GM10266 (cell line): Measurements from ENCODE around the gene THAP8.

Experiments used
- DNase-seq: peaks from one replicate; pipeline ENCODE4 v3.0.0; 2012; ENCODE audit errors: extremely low spot score
- TF ChIP-seq, protein P1 (sequence below): IDR thresholded peaks from 2 replicates; pipeline ENCODE4 v1.5.1; 2012; ENCODE audit warnings: mild to moderate bottlenecking, low read depth; ENCODE audit not compliant: control insufficient read depth, insufficient read depth; ENCODE audit errors: missing control alignments

Gene THAP8

DNA sequence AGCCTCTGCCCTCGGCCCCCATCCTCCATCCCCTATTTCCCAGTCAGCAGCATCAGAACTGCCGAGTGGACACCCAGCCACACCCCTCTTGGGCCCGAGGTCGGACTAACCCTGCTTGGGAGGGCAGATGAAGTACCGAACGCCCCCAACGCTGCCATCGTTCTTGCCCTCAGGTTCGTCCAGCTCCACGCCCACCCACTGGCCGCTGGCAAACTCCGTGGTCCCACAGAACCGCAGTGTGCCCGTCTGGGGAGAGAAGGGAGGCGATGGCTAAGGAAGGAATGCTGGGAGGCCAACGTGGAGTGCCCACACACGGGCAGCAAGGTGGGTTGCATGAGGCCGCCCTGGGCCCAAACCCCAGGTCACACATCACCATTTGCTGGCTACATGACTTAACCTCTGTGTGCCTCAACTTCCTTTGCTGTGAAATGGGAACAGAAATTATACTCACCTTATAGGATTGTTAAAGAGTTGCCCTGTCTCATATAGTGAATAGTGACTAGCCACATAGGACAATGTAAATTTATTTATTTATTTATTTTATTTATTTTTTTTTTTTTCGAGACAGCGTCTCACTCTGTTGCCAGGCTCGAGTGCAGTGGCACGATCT is 34.9 kb downstream of the THAP8 start:
- TF ChIP-seq, protein P1, sequence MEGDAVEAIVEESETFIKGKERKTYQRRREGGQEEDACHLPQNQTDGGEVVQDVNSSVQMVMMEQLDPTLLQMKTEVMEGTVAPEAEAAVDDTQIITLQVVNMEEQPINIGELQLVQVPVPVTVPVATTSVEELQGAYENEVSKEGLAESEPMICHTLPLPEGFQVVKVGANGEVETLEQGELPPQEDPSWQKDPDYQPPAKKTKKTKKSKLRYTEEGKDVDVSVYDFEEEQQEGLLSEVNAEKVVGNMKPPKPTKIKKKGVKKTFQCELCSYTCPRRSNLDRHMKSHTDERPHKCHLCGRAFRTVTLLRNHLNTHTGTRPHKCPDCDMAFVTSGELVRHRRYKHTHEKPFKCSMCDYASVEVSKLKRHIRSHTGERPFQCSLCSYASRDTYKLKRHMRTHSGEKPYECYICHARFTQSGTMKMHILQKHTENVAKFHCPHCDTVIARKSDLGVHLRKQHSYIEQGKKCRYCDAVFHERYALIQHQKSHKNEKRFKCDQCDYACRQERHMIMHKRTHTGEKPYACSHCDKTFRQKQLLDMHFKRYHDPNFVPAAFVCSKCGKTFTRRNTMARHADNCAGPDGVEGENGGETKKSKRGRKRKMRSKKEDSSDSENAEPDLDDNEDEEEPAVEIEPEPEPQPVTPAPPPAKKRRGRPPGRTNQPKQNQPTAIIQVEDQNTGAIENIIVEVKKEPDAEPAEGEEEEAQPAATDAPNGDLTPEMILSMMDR: no peak
- DNase-seq: no peak

DNA sequence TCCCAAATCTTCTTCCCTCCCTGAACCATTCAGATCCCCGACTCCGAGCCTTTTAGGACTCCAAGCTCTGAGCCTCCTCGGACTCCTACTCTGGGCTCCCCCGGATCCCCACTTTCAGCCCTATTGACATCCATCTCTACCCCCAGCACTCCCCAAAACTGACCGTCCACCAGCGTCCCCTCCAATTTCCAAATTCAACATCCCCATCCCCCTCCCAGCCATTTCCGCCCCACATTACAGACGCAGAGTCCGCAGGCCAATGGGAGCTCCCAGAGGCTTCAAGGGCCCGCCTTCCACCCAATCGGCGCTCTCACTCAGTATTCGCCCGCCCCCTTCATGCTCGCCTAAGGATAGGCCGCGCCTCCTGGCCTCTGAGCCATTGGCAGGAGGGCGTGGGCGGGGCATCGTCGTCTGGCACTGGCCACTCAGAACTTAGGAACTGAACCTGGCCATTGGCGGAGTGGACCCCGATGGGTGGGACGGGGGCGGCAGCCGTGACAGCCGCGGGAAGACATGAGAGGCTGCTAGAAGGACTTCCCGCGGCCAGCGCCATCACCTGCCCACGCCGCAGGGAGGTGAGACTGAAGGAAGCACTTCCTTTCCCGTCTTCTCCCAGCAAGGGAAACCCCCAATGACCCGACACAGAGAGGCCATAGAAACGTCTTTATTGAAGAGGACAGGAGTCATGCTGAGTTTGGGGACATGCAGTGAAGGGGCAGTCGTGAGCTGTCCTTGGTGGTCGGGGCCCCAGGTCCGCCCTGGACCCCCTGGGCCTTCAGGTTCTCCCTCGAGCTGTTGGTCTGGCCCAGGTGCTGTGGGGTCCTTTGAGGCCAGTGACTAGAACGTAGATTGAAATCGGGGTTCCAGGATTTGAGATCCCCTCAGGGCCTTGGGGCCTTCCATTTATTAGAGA is 39.8 kb downstream of the THAP8 start, which contains the start of gene ALKBH6:
ALKBH6 (minus strand) TSS at position 202 of the 913 bp plus-strand sequence. CDS start 816 bp downstream, outside the sequence.
- peak; percentile 99 for DNase-seq
- TF ChIP-seq, protein P1: peak; percentile 11

DNA sequence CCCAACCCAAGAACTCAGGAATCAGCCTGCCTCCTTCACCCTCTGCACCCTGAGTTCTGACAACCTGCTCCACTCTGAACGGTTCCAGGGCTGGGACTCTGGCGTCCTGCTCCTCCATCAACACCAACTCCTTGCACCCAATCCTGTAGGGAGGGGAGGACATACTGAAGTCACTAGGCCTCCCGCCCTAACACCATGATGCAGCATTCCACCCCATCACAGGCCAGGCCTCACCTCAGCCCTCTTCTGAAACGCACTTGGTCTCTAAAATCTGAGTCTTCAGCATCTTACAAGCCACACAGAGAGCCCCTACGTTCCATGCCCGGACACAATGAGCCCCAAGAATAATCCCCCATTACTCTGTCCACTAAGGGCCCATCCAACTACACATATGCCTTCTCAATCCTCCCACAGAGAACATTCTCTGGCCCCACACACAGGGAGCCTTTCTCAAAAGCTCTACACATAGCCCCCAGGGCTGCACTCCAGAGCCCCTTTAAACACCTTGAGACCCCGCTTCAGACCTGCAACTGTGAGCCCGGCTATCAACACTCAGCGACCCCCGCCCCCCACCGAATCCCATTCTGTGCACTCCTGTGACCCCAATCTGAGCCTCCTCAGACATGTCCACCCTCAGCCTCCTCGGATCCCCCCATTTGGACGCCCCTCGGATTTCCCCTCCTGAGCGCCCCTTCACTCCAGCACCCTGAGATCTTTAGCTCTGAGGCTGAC is 40.6 kb downstream of the THAP8 start:
- TF ChIP-seq, protein P1: no peak
- no peak for DNase-seq

DNA sequence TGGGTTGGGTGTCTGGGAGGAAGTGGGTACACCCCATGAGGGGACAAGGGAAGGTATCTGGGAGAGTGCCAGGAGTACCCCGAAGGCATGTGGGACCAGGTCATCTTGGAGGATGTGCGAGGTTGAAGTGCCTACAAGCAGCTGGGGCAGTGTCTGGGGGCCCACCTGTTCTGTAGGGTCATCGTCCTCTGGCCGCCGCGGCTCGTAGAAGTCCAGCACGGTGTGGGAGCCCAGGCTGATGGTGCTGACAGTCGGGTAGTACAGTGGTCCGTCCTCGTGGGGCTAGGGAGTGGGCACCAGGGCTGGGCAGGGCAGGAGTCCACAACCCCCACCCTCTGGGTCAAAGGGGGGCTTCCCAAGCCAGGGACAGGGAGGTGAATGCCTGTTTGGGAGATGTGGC is 43.7 kb downstream of the THAP8 start:
- TF ChIP-seq, protein P1: no peak
- DNase-seq: no peak

DNA sequence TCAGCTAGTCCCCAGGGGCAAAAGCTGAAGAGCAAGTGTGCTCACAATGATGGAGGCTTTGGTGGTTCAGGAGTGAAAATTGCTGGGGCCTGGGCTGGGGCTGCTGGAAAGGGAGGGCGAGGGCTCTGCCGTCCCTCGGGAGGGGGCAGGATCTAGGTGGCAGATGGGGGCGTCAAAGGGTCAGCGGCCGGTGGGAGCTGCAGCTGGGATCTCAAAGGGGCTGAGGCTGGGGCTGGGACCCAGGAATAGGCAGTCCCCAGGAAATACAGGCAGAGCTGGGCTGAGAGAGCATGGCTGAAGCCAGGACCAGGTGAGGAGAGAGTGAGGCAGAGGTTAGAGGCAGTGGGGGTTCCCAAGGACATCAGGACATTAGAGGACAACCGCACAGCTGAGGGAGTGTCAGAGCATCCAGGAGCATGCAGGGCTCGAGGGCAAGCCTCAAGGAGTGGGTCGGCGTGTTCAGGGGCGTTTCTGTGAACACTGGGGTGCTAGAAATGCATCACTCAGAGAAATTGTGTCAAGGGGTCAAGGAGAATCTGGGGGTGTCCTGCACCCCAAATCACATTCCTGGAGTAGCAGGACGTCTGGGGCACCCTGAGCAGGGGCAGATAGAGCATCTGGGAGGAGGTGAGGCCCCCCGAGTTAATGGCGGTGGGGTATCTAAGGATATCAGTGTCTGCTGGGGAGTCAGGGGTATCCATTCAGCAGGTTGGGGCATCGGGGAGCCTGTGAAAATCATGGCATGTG is 44.3 kb downstream of the THAP8 start:
- DNase-seq: no peak
- TF ChIP-seq, protein P1: no peak

DNA sequence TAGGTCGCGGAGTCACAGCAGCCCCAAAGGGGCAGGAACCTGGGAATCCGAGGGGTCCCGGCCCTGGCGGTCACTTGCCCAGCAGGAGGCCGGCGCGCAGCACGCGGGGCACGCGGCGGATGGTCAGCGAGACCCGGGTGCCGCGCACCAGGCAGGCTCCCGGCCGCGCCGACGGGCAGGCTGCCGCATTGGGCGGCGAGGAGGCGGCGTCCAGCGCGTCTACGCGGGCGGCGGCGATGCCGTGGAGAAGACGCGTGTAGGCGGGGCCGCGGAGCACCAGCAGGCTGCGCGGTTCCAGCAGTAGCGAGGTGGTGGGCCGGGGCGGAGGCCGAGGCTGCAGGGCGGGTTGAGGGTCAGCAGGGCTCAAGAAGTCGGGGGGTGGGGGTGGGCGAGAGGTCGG is 44.9 kb downstream of the THAP8 start:
- TF ChIP-seq, protein P1: no peak
- peak; percentile 76 for DNase-seq
